Measurements from ENCODE around the gene MEX3A.

Gene MEX3A

DNA sequence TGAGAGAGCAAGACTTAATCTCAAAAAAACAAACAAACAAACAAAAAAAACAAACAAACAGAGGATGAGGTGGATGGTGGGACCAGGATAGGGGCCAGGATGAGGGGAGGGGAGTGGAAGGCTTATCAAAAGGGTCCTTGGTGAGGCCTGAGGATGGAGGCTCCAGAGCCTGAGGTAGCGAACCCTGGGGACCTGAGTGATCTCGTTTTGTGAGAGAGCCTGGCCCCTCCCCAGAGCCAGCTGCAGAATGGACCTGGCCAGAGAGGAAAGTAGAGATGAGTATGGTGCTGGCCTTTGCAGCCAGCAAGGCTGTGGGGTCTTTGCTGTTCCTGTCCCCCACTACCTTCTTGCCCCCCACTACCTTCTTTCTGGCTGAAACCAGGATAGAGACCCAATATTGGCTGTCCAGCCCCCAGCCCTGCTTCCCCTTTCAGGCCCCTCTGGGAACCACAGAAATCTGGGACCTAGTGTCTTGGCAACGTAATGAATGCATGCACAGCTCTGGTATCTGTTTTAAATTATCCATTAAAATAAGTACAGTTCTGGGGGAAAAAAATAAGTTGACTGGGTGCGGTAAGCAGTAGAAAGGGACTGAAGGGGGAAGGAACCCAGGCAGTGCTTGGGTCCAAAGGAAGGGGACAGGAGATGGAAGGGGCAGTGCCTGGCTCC lies 31.2 kb upstream of the MEX3A start:
- no peak overlapping the region for H3K27ac ChIP-seq (ENCODE audit: low read depth, low read length)

DNA sequence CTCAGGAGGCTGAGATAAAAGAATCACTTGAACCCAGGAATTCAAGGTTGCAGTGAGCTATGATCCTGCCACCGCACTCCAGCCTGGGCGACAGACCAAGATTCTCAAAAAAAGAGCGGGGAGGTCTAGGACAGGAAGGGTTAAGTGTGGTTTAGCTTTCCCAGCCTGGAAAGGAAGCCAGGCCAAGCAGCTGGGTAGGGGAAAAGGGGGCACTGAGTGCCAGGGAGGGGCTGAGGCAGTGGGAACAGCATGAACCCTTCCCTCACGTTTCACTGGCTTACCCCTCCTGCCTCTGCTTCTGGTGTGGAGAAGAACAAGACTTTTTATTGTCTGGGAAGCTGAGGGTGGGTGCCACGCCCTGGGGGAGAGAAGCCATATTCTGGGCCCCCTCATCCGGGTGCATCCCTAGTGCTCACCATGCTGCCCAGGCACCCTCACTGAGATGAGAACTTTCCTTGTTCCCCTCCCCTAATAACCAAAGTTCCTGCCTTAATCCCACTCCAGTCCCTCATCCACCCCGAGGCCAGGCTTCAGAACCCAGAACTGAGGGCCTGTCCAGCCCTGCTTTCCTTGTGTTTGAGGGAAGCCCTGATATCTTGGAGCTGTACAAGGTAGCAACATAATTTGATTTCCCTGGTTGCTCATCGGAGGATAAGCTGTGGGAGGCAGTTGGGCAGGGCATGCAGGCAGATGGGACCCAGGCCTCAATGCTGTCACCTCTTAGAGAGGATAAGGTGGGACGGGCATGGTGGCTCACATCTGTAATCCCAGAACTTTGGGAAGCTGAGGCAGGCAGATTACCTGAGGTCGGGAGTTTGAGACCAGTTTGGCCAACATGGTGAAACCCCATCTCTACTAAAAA lies 30.2 kb upstream of the MEX3A start:
- Histone ChIP-seq H3K27ac (ENCODE audit: low read depth, low read length) (no peak overlapping the region), H3K36me3 (ENCODE audit: control insufficient read depth, low read length) (no peaks in the 10 kb centered on the region), H3K9me2 (replicated peaks; ENCODE audit: control insufficient read depth, low read length) (no peaks in the 10 kb centered on the region), H3K27me3 (ENCODE audit: control insufficient read depth, low read length) (peaks cover 49% of the 10 kb centered on the region), H3F3A (ENCODE audit: control insufficient read depth, insufficient read depth) (no peaks in the 10 kb centered on the region), H3K4me1 (ENCODE audit: control insufficient read depth, low read length) (peaks cover 11% of the 10 kb centered on the region), H3K79me2 (ENCODE audit: control insufficient read depth, low read length) (no peaks in the 10 kb centered on the region), H3K9me3 (ENCODE audit: control insufficient read depth, insufficient read depth, low read length) (no peaks in the 10 kb centered on the region), H3K4me3 (ENCODE audit: low read length) (no peak overlapping the region), H4K20me1 (ENCODE audit: control insufficient read depth, insufficient read depth, low read depth, low read length) (0 out of 2 replicates have a peak, but pooled peaks cover 3% of the 10 kb centered on the region), H3K4me2 (ENCODE audit: low read length) (no peak overlapping the region)
- no peak for TF ChIP-seq EZH2phosphoT487 (IDR thresholded peaks at IDR 0.05; ENCODE audit: borderline replicate concordance, low read length)
- TF ChIP-seq, protein P1, sequence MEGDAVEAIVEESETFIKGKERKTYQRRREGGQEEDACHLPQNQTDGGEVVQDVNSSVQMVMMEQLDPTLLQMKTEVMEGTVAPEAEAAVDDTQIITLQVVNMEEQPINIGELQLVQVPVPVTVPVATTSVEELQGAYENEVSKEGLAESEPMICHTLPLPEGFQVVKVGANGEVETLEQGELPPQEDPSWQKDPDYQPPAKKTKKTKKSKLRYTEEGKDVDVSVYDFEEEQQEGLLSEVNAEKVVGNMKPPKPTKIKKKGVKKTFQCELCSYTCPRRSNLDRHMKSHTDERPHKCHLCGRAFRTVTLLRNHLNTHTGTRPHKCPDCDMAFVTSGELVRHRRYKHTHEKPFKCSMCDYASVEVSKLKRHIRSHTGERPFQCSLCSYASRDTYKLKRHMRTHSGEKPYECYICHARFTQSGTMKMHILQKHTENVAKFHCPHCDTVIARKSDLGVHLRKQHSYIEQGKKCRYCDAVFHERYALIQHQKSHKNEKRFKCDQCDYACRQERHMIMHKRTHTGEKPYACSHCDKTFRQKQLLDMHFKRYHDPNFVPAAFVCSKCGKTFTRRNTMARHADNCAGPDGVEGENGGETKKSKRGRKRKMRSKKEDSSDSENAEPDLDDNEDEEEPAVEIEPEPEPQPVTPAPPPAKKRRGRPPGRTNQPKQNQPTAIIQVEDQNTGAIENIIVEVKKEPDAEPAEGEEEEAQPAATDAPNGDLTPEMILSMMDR (IDR thresholded peaks at IDR 0.05; ENCODE audit: low read depth, low read length, poor library complexity, severe bottlenecking), result no peak

More for the DNA sequence above, 31.2 kb upstream of the MEX3A start:
- peaks cover 49% of the 10 kb centered on the region for H3K27me3 ChIP-seq (ENCODE audit: control insufficient read depth, low read length)
- H3K36me3 ChIP-seq (ENCODE audit: control insufficient read depth, low read length), result no peaks in the 10 kb centered on the region
- no peaks in the 10 kb centered on the region for H3K9me2 ChIP-seq (replicated peaks; ENCODE audit: control insufficient read depth, low read length)
- no peak overlapping the region for H3K4me2 ChIP-seq (ENCODE audit: low read length)
- no peak overlapping the region for H3K4me3 ChIP-seq (ENCODE audit: low read length)
- no peaks in the 10 kb centered on the region for H3K79me2 ChIP-seq (ENCODE audit: control insufficient read depth, low read length)
- 0 out of 2 replicates have a peak, but pooled peaks cover 3% of the 10 kb centered on the region for H4K20me1 ChIP-seq (ENCODE audit: control insufficient read depth, insufficient read depth, low read depth, low read length)
- H3F3A ChIP-seq (ENCODE audit: control insufficient read depth, insufficient read depth), result no peaks in the 10 kb centered on the region
- TF ChIP-seq, protein P1 (IDR thresholded peaks at IDR 0.05; ENCODE audit: low read depth, low read length, poor library complexity, severe bottlenecking), result no peak
- TF ChIP-seq EZH2phosphoT487 (IDR thresholded peaks at IDR 0.05; ENCODE audit: borderline replicate concordance, low read length), result no peak
- peaks cover 11% of the 10 kb centered on the region for H3K4me1 ChIP-seq (ENCODE audit: control insufficient read depth, low read length)
- no peaks in the 10 kb centered on the region for H3K9me3 ChIP-seq (ENCODE audit: control insufficient read depth, insufficient read depth, low read length)

DNA sequence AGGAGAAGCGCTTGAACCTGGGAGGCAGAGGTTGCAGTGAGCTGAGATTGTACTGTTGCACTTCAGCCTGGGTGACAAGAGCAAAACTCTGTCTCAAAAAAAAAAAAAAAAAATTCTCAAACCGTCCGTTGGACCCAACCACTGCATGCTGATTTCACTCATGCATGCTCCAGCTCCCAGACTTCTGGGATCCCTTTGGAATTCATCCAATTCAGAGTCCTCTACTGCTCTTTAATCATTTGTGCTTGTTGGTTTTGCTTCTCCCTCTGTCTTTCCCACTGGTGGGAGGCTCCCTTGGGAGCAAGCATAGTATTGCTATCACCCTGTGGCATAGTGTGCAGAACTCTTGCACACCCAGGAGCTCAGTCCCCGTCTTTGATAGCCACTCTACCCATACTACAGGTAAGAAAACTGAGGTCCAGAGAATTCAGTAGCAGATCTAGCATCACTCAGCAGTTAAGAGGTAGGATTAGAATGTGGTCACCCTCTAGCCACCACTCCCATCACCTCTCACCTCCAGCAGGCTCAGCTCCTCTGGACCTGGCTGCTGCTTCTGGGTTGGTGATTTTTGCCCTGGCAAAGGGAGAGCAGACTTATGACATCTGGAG lies 29.2 kb upstream of the MEX3A start:
- no peak overlapping the region for H3K4me2 ChIP-seq (ENCODE audit: low read length)
- peaks cover 19% of the 10 kb centered on the region for H3K4me1 ChIP-seq (ENCODE audit: control insufficient read depth, low read length)
- H3K9me3 ChIP-seq (ENCODE audit: control insufficient read depth, insufficient read depth, low read length), result no peaks in the 10 kb centered on the region
- no peaks in the 10 kb centered on the region for H3K9me2 ChIP-seq (replicated peaks; ENCODE audit: control insufficient read depth, low read length)
- peaks cover 5% of the 10 kb centered on the region for H3F3A ChIP-seq (ENCODE audit: control insufficient read depth, insufficient read depth)
- H3K4me3 ChIP-seq (ENCODE audit: low read length), result no peak overlapping the region
- peaks cover 48% of the 10 kb centered on the region for H3K27me3 ChIP-seq (ENCODE audit: control insufficient read depth, low read length)
- TF ChIP-seq, protein P1 (IDR thresholded peaks at IDR 0.05; ENCODE audit: low read depth, low read length, poor library complexity, severe bottlenecking), result no peak
- TF ChIP-seq EZH2phosphoT487 (IDR thresholded peaks at IDR 0.05; ENCODE audit: borderline replicate concordance, low read length), result no peak
- H3K36me3 ChIP-seq (ENCODE audit: control insufficient read depth, low read length), result no peaks in the 10 kb centered on the region
- no peak overlapping the region for H3K27ac ChIP-seq (ENCODE audit: low read depth, low read length)
- H4K20me1 ChIP-seq (ENCODE audit: control insufficient read depth, insufficient read depth, low read depth, low read length), result 0 out of 2 replicates have a peak, but pooled peaks cover 3% of the 10 kb centered on the region
- H3K79me2 ChIP-seq (ENCODE audit: control insufficient read depth, low read length), result no peaks in the 10 kb centered on the region
